Uterus (tissue), 2 donors: ENCODE data around the gene ACP2.

Experiments used
- CTCF ChIP-seq, 4 experiments: fragments of 200-600 bp in 2 of 4; fragments of 450-650 bp in 2 of 4; sonication (generic) in 2 of 4; IDR thresholded peaks; one replicate each; pipeline ENCODE4 v1.5.1; 2016 to 2019; ENCODE audit warnings: antibody characterized with exemption in 4 of 4, mild to moderate bottlenecking in 2 of 4, moderate library complexity in 1 of 4
- POLR2A ChIP-seq, 2 donors: fragments of 450-650 bp; IDR thresholded peaks; one replicate each; pipeline ENCODE4 v1.6.1; 2016; ENCODE audit warnings: antibody characterized with exemption in 2 of 2, mild to moderate bottlenecking in 1 of 2, moderate library complexity in 1 of 2

GRCh38 chr11:47251751-47252150 lies 3.1 kb upstream of the ACP2 start:
- no peak for TF ChIP-seq CTCF (IDR thresholded peaks at IDR 0.05)
- no peak for TF ChIP-seq POLR2A (IDR thresholded peaks at IDR 0.05)
